Gastroesophageal sphincter (tissue), 4 donors: Measurements from ENCODE around the gene NFIL3. TPM values are rescaled to one million over a fixed set of nuclear protein-coding genes. Genes with fewer than 3 reads are reported as not detected.
"Not testable (repeated sequence)": the region's sequence is repeated elsewhere in the genome, so short reads cannot be mapped to it uniquely, and the experiment has no call there.

ENCODE experiments used
- ATAC-seq: fragments of 150-250 bp; one replicate; pipeline ENCODE4 v1.9.1; 2016; ENCODE audit warnings: mild to moderate bottlenecking, moderate library complexity
- H3K27ac ChIP-seq, 4 donors: fragments of 200-600 bp; sonication (generic) in 3 of 4; 1 replicate in 3 of 4; 2 replicates in 1 of 4; pipeline ENCODE4 v1.5.1; 2016 to 2019
- H3K27me3 ChIP-seq: fragments of 200-600 bp; sonication (generic); one replicate; pipeline ENCODE4 v1.5.1; 2019
- H3K36me3 ChIP-seq, 2 donors: fragments of 200-600 bp; sonication (generic); one replicate each; pipeline ENCODE4 v1.5.1; 2019; ENCODE audit warnings: control low read depth in 1 of 2
- H3K4me1 ChIP-seq, 3 donors: fragments of 200-600 bp; sonication (generic); 1 replicate in 2 of 3; 2 replicates in 1 of 3; pipeline ENCODE4 v1.5.1; 2016 to 2019; ENCODE audit warnings: control low read depth in 2 of 3
- H3K4me3 ChIP-seq, 2 donors: fragments of 200-600 bp; sonication (generic); one replicate each; pipeline ENCODE4 v1.5.1; 2019; ENCODE audit warnings: mild to moderate bottlenecking in 1 of 2, moderate library complexity in 1 of 2
- H3K9me3 ChIP-seq, 3 donors: fragments of 200-600 bp; sonication (generic); one replicate each; pipeline ENCODE4 v1.5.1; 2017 to 2019; ENCODE audit warnings: control low read depth in 2 of 3
- EP300 ChIP-seq: sonication (generic); formaldehyde crosslinking; IDR thresholded peaks from one replicate; pipeline ENCODE4 v1.6.1; 2017; ENCODE audit warnings: antibody characterized with exemption, mild to moderate bottlenecking
- POLR2A ChIP-seq, 2 donors: fragments of 450-650 bp; IDR thresholded peaks; one replicate each; pipeline ENCODE4 v1.6.1; 2017; ENCODE audit warnings: antibody characterized with exemption in 2 of 2, mild to moderate bottlenecking in 2 of 2, moderate library complexity in 1 of 2
- POLR2AphosphoS5 ChIP-seq: sonication (generic); formaldehyde crosslinking; IDR thresholded peaks from one replicate; pipeline ENCODE4 v1.6.1; 2017; ENCODE audit warnings: antibody characterized with exemption
- WGBS, 2 donors: methylation state at CpG; one replicate each; pipeline ENCODE4 v1.1.5; 2018; ENCODE audit warnings: low coverage in 1 of 2; 5-methylcytosine and 5-hydroxymethylcytosine counted together
- total RNA-seq, 4 donors: library from RNA; depleted of rRNA; stranded (reverse); fragments of >200 nt; gene quantifications; one replicate each; pipeline ENCODE4 v1.1.0, GENCODE V29; 2016
- TF ChIP-seq, protein P1 (sequence below), 4 experiments: fragments of 200-600 bp in 2 of 4; fragments of 450-650 bp in 2 of 4; sonication (generic) in 1 of 4; IDR thresholded peaks; one replicate each; pipeline ENCODE4 v1.5.1; 2017 to 2019; ENCODE audit warnings: antibody characterized with exemption in 4 of 4, mild to moderate bottlenecking in 2 of 4, moderate library complexity in 2 of 4

The NFIL3 gene, protein sequence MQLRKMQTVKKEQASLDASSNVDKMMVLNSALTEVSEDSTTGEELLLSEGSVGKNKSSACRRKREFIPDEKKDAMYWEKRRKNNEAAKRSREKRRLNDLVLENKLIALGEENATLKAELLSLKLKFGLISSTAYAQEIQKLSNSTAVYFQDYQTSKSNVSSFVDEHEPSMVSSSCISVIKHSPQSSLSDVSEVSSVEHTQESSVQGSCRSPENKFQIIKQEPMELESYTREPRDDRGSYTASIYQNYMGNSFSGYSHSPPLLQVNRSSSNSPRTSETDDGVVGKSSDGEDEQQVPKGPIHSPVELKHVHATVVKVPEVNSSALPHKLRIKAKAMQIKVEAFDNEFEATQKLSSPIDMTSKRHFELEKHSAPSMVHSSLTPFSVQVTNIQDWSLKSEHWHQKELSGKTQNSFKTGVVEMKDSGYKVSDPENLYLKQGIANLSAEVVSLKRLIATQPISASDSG
- 10 to 100 TPM; 16.8 to 64.8 (median 28.2) TPM for total RNA-seq

DNA sequence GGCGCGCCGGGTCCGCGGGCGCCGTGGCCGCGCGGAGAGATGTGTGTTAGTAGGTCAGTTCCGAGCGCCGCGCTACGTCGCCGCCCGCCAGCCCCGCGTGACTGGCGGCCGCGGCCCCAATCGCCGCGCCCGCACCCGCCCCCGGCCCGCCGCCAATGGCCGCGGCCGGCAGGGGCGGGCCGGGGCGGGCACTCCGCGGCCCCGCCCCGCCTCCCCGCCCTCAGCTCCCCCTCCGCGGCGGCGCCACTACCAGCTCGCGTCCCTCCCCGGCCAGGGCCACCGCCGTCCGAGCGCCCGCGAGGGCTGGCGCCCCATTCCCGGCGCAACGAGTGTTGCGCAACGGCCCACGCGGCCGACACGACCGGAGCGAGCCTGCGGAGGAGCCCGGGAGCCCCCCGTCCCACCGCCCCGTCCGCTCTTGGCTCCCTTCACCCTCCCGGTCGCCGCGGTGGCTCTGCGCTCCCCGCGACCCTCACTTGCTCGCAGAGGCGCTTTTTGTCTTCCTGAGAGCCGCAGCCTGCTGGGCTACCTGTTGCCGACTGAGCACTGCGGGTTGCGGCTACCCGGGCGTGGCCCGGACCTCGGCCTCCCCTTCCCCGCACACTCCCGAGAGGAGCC lies at the start of gene NFIL3:
Gene NFIL3, minus strand, starts transcription at position 48 of the 618 bp plus-strand sequence. CDS start 13,098 bp downstream, outside the sequence.
- peaks cover 3 to 43% (median 8%) of the 10 kb centered on the region in 3 donors for H3K4me1 ChIP-seq
- no peaks in the 10 kb centered on the region for H3K27me3 ChIP-seq
- peak within 1 kb of the TSS; percentile 97 to 100 (median 98) for H3K27ac ChIP-seq
- no peaks in the 10 kb centered on the region for H3K36me3 ChIP-seq
- WGBS, 2 donors: no CpG with 5 or more reads among the region's 92 CpGs
- ATAC-seq: peak; percentile 84
- H3K9me3 ChIP-seq: no peaks in the 10 kb centered on the region
- H3K4me3 ChIP-seq: peak within 1 kb of the TSS; percentile 90 to 98
- TF ChIP-seq EP300: no peak
- TF ChIP-seq, protein P1, sequence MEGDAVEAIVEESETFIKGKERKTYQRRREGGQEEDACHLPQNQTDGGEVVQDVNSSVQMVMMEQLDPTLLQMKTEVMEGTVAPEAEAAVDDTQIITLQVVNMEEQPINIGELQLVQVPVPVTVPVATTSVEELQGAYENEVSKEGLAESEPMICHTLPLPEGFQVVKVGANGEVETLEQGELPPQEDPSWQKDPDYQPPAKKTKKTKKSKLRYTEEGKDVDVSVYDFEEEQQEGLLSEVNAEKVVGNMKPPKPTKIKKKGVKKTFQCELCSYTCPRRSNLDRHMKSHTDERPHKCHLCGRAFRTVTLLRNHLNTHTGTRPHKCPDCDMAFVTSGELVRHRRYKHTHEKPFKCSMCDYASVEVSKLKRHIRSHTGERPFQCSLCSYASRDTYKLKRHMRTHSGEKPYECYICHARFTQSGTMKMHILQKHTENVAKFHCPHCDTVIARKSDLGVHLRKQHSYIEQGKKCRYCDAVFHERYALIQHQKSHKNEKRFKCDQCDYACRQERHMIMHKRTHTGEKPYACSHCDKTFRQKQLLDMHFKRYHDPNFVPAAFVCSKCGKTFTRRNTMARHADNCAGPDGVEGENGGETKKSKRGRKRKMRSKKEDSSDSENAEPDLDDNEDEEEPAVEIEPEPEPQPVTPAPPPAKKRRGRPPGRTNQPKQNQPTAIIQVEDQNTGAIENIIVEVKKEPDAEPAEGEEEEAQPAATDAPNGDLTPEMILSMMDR (IDR thresholded peaks at IDR 0.05): no peak
- peak; percentile 96 for TF ChIP-seq POLR2AphosphoS5
- TF ChIP-seq POLR2A (IDR thresholded peaks at IDR 0.05): peak; percentile 91 to 93

- not testable (repeated sequence) for H3K36me3 ChIP-seq, ATAC-seq, H3K27me3 ChIP-seq, H3K9me3 ChIP-seq, H3K4me3 ChIP-seq, H3K4me1 ChIP-seq, H3K27ac ChIP-seq
- 84 to 92% methylated on average over 2 to 3 of the region's 3 CpGs for WGBS, 2 donors
Measured at GRCh38 chr9:91471524-91471923, 47.9 kb upstream of the NFIL3 start.

- H3K9me3 ChIP-seq: no peaks in the 10 kb centered on the region
- no peaks in the 10 kb centered on the region for H3K4me1 ChIP-seq
- H3K27me3 ChIP-seq: no peaks in the 10 kb centered on the region
- TF ChIP-seq POLR2A (IDR thresholded peaks at IDR 0.05) (no peak), POLR2AphosphoS5 (no peak), EP300 (no peak)
- TF ChIP-seq, protein P1 (IDR thresholded peaks at IDR 0.05): no peak
- 67 to 71% methylated on average over 1 to 2 of the region's 2 CpGs for WGBS, 2 donors
- no peak overlapping the region for H3K27ac ChIP-seq
- no peak overlapping the region for H3K4me3 ChIP-seq
- no peak for ATAC-seq
- no peaks in the 10 kb centered on the region for H3K36me3 ChIP-seq
Measured at GRCh38 chr9:91465420-91465819, 41.8 kb upstream of the NFIL3 start.

DNA sequence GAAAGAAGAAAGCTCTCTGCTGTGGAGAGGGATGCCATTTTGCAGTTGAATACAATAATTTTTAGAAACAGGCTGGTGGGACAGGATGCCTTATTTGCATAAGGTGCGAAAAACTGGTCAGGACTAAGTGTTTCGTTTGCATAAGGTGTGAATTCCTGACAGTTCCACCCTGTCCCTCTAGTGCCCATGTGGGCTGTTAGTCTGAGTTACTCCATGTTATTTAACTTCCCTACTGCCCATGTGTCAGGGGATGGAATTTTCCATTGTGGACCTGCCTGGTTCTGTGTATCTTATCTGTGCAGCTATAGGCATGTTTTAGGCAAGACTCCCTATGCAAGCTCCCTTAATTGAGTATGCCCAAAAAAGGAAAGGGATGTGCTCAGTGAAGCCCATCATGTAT lies 35.3 kb upstream of the NFIL3 start:
- Histone ChIP-seq H3K27me3 (no peaks in the 10 kb centered on the region), H3K4me3 (no peak overlapping the region), H3K9me3 (no peaks in the 10 kb centered on the region), H3K36me3 (no peaks in the 10 kb centered on the region), H3K27ac (no peak overlapping the region), H3K4me1 (no peaks in the 10 kb centered on the region)
- no peak for ATAC-seq
- no peak for TF ChIP-seq POLR2AphosphoS5
- TF ChIP-seq EP300: no peak
- TF ChIP-seq, protein P1 (IDR thresholded peaks at IDR 0.05): no peak
- TF ChIP-seq POLR2A (IDR thresholded peaks at IDR 0.05): no peak
- 85 to 90% methylated on average over 2 of the region's 2 CpGs for WGBS, 2 donors

- no peak for ATAC-seq
- H3K4me3 ChIP-seq: no peak overlapping the region
- TF ChIP-seq, protein P1 (IDR thresholded peaks at IDR 0.05): no peak
- no peak for TF ChIP-seq POLR2AphosphoS5
- no peak for TF ChIP-seq POLR2A (IDR thresholded peaks at IDR 0.05)
- TF ChIP-seq EP300: no peak
- H3K27me3 ChIP-seq: no peaks in the 10 kb centered on the region
- no peaks in the 10 kb centered on the region for H3K4me1 ChIP-seq
- no peak overlapping the region for H3K27ac ChIP-seq
- no peaks in the 10 kb centered on the region for H3K9me3 ChIP-seq
- 90% methylated on average over 1 of the region's 1 CpG; no CpG with 5 or more reads in 1 of the 2 donors for WGBS, 2 donors
- H3K36me3 ChIP-seq: no peaks in the 10 kb centered on the region
Measured at GRCh38 chr9:91452844-91453243, 29.2 kb upstream of the NFIL3 start.
